ENCODE data around the gene PNLIP.

DNA sequence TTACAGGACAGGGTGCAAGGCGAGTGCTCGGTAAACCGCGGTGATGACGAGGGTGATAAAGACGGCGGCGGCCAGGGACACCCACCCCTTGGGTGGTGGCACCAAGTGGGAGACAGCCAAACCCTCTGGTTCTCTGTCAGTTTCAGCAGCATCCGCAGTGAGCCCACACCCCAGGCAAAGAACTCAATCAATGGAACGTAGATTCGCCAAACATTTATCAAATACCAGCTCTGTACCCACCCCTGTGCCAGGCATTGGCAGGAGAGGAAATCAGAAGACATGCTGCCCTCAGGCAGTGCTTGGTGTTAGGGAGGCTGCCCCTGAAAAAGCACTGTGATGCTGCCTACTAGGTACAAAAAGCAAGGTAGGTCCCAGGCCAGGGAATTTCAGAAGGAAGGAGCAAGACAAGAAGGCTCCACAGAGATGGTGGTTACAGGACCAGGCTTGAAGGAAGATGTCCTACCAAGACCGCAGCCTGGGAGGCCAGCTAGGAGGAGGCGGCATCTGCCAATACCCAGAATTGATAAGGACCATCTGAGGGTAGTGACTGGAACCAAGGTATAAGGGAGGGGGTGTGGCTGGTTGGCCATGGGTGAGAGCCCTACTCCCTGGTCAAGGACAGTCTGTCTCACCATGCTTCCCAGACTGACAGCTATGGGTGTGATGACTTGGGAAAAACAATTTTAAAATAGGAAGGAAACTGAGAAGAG is 64.9 kb downstream of the PNLIP start:
- TF ChIP-seq POLR2A (IDR thresholded peaks at IDR 0.05) (no peak), EP300 (IDR thresholded peaks at IDR 0.05) (no peak), POLR2AphosphoS5 (IDR thresholded peaks at IDR 0.05) (no peak)
- TF ChIP-seq, protein P1, sequence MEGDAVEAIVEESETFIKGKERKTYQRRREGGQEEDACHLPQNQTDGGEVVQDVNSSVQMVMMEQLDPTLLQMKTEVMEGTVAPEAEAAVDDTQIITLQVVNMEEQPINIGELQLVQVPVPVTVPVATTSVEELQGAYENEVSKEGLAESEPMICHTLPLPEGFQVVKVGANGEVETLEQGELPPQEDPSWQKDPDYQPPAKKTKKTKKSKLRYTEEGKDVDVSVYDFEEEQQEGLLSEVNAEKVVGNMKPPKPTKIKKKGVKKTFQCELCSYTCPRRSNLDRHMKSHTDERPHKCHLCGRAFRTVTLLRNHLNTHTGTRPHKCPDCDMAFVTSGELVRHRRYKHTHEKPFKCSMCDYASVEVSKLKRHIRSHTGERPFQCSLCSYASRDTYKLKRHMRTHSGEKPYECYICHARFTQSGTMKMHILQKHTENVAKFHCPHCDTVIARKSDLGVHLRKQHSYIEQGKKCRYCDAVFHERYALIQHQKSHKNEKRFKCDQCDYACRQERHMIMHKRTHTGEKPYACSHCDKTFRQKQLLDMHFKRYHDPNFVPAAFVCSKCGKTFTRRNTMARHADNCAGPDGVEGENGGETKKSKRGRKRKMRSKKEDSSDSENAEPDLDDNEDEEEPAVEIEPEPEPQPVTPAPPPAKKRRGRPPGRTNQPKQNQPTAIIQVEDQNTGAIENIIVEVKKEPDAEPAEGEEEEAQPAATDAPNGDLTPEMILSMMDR (IDR thresholded peaks at IDR 0.05): no peak
